PC-3 (cell line): ENCODE measurements around the gene ELOVL2. TPM values are rescaled to one million over a fixed set of nuclear protein-coding genes. Genes with fewer than 3 reads are reported as not detected.

Experiments used
- ATAC-seq: fragments of 200-7000 bp; cut with Tn5 transposase; 2 replicates; pipeline ENCODE4 v1.9.1; 2020; ENCODE audit warnings: mild to moderate bottlenecking, moderate library complexity
- BruUV-seq: library from RNA; stranded (reverse); fragments of 400-500 nt; replicated peaks from 2 replicates; lab custom pipeline; 2021; lab: Mats Ljungman, UMichigan
- CTCF ChIA-PET: fragments of 300-600 bp; sonication (Branson Sonifier 250); formaldehyde crosslinking; loops from one replicate; lab custom pipeline; 2022; ENCODE audit warnings: antibody characterized with exemption; lab: Charles Lee
- POLR2A ChIA-PET: fragments of 300-600 bp; sonication (Branson Sonifier 250); formaldehyde crosslinking; loops from one replicate; lab custom pipeline; 2022; ENCODE audit warnings: antibody characterized with exemption; ENCODE audit not compliant: unreplicated experiment; lab: Charles Lee
- DNase-seq: peaks from one replicate; pipeline ENCODE4 v3.0.0-alpha.2; 2015
- H2AFZ ChIP-seq: fragments of 300-600 bp; sonication (generic); 2 replicates; pipeline ENCODE4 v1.6.0; 2016; ENCODE audit warnings: antibody characterized with exemption, low read length
- H3F3A ChIP-seq: fragments of 300-600 bp; sonication (generic); one replicate; pipeline ENCODE4 v1.6.0; 2017; ENCODE audit warnings: antibody characterized with exemption, low read length, control low read depth, mild to moderate bottlenecking; ENCODE audit not compliant: unreplicated experiment
- H3K27ac ChIP-seq: fragments of 300-600 bp; sonication (generic); 2 replicates; pipeline ENCODE4 v1.5.1; 2016; ENCODE audit warnings: mild to moderate bottlenecking, low read length
- H3K27me3 ChIP-seq: fragments of 300-600 bp; sonication (generic); 2 replicates; pipeline ENCODE4 v1.6.1; 2016; ENCODE audit warnings: low read length, mixed read lengths
- H3K36me3 ChIP-seq: fragments of 300-600 bp; sonication (generic); 2 replicates; pipeline ENCODE4 v1.6.1; 2016; ENCODE audit warnings: low read depth, mixed run types, low read length, mixed read lengths
- H3K4me1 ChIP-seq: fragments of 300-600 bp; sonication (generic); 2 replicates; pipeline ENCODE4 v1.5.1; 2016; ENCODE audit warnings: low read length; ENCODE audit not compliant: insufficient read depth
- H3K4me2 ChIP-seq: fragments of 300-600 bp; sonication (generic); 2 replicates; pipeline ENCODE4 v1.6.0; 2016; ENCODE audit warnings: low read length
- H3K4me3 ChIP-seq: fragments of 300-600 bp; sonication (generic); 2 replicates; pipeline ENCODE4 v1.5.1; 2016; ENCODE audit warnings: mild to moderate bottlenecking, low read length, mixed read lengths
- H3K79me2 ChIP-seq: fragments of 300-600 bp; sonication (generic); 2 replicates; pipeline ENCODE4 v1.6.1; 2017; ENCODE audit warnings: low read length, mixed read lengths
- H3K9ac ChIP-seq: fragments of 300-600 bp; sonication (generic); 2 replicates; pipeline ENCODE4 v1.6.0; 2016; ENCODE audit warnings: mild to moderate bottlenecking, low read length
- H3K9me2 ChIP-seq: fragments of 300-600 bp; sonication (generic); replicated peaks from 2 replicates; pipeline ENCODE4 v1.6.1; 2016; ENCODE audit warnings: mixed run types, low read length, mixed read lengths
- H3K9me3 ChIP-seq: fragments of 300-600 bp; sonication (generic); 2 replicates; pipeline ENCODE4 v1.6.1; 2016; ENCODE audit warnings: low read length, mixed read lengths
- H4K20me1 ChIP-seq: fragments of 300-600 bp; sonication (generic); 2 replicates; pipeline ENCODE4 v1.6.1; 2016; ENCODE audit warnings: low read length, mixed read lengths
- CTCF ChIP-seq: fragments of 300-600 bp; sonication (generic); conservative IDR thresholded peaks from 2 replicates; pipeline ENCODE4 v1.5.1; 2017; ENCODE audit warnings: antibody characterized with exemption, low read depth, mild to moderate bottlenecking, low read length
- EZH2 ChIP-seq: fragments of 300-600 bp; sonication (generic); IDR thresholded peaks from one replicate; pipeline ENCODE4 v1.6.1; 2017; ENCODE audit warnings: antibody characterized with exemption, mild to moderate bottlenecking, low read length; ENCODE audit not compliant: unreplicated experiment
- EZH2phosphoT487 ChIP-seq: fragments of 300-600 bp; sonication (generic); IDR thresholded peaks from 2 replicates; pipeline ENCODE4 v1.6.1; 2018; ENCODE audit warnings: mild to moderate bottlenecking, antibody characterized with exemption, low read length, borderline replicate concordance
- intact Hi-C: fragments of 100-400 bp; cut with micrococcal nuclease; formaldehyde crosslinking; loops from 2 replicates; pipeline ENCODE4 v1.9.0; 2023
- total RNA-seq: library from RNA; depleted of rRNA; stranded (reverse); fragments of >200 nt; gene quantifications from 2 replicates; pipeline ENCODE4 v1.2.3, GENCODE V29; 2014

The ELOVL2 gene
- total RNA-seq, 1 experiment from 2014 or later = 0.91 TPM

- ChIA-PET CTCF (interaction anchor here (0.8 to 1.5 kb wide), 2 partner anchors 112 to 115 kb away, joined by 4 read pairs; no protein-coding TSS in a partner anchor), POLR2A (no interaction called here)
- Histone ChIP-seq H3K4me2 (no peak overlapping the region), H3K9me3 (no peaks in the 10 kb centered on the region), H3F3A (no peaks in the 10 kb centered on the region), H3K9me2 (no peaks in the 10 kb centered on the region), H3K9ac (no peak overlapping the region), H3K27me3 (no peaks in the 10 kb centered on the region), H3K27ac (no peak overlapping the region), H3K4me1 (no peaks in the 10 kb centered on the region), H4K20me1 (no peaks in the 10 kb centered on the region), H3K4me3 (no peak overlapping the region), H2AFZ (no peak overlapping the region), H3K36me3 (no peaks in the 10 kb centered on the region), H3K79me2 (no peaks in the 10 kb centered on the region)
- intact Hi-C loops = no loop called here
- BruUV-seq = no TSS peak
- no peak for ATAC-seq
- no peak for DNase-seq
- TF ChIP-seq EZH2 (no peak), CTCF (no peak), EZH2phosphoT487 (no peak)
These were observed 22.6 kb upstream of the ELOVL2 start for GRCh38 chr6:11066505-11067347.

- CTCF ChIA-PET = interaction anchor here (1.5 kb wide), 1 partner anchor 111 kb away, joined by 4 read pairs; no protein-coding TSS in a partner anchor
These were observed 21.5 kb upstream of the ELOVL2 start for GRCh38 chr6:11065436-11066202.

More at GRCh38 chr6:11065436-11066202, 21.5 kb upstream of the ELOVL2 start:
- Histone ChIP-seq H3K9me3 (no peaks in the 10 kb centered on the region), H3F3A (no peaks in the 10 kb centered on the region), H3K36me3 (no peaks in the 10 kb centered on the region), H2AFZ (no peak overlapping the region), H3K9me2 (no peaks in the 10 kb centered on the region), H3K27me3 (no peaks in the 10 kb centered on the region), H3K4me2 (no peak overlapping the region), H3K4me1 (no peaks in the 10 kb centered on the region), H3K79me2 (no peaks in the 10 kb centered on the region), H3K9ac (no peak overlapping the region), H4K20me1 (no peaks in the 10 kb centered on the region), H3K4me3 (no peak overlapping the region), H3K27ac (no peak overlapping the region)
- no TSS peak for BruUV-seq
- intact Hi-C loops = no loop called here
- ATAC-seq (no peak), DNase-seq (no peak)
- POLR2A ChIA-PET = interaction anchor here (0.7 kb wide), 1 partner anchor 19 kb away, joined by 5 read pairs; no protein-coding TSS in a partner anchor
- no peak for TF ChIP-seq EZH2
- no peak for TF ChIP-seq CTCF
